Measurements from ENCODE around the gene C5orf58.

Gene C5orf58

GRCh38 chr5:170280011-170280493 is 47.3 kb downstream of the C5orf58 start:
- no peak overlapping the region for H3K4me3 Mint-ChIP-seq
- peaks cover 40% of the 10 kb centered on the region for H3K27me3 Mint-ChIP-seq (ENCODE audit: low read depth, poor library complexity)
- DNase-seq, result peak; percentile 25
- H3K4me1 Mint-ChIP-seq, result peaks cover 29% of the 10 kb centered on the region
- peaks cover 21% of the 10 kb centered on the region for H3K9me3 Mint-ChIP-seq
- no peak for TF ChIP-seq CTCF (IDR thresholded peaks at IDR 0.05)
- no peak overlapping the region for H3K27ac Mint-ChIP-seq
- no peaks in the 10 kb centered on the region for H3K36me3 Mint-ChIP-seq (ENCODE audit: low read depth)

- Mint-ChIP-seq H3K4me3 (no peak overlapping the region), H3K4me1 (peaks cover 21% of the 10 kb centered on the region), H3K9me3 (peaks cover 32% of the 10 kb centered on the region), H3K27me3 (ENCODE audit: low read depth, poor library complexity) (peaks cover 23% of the 10 kb centered on the region), H3K36me3 (ENCODE audit: low read depth) (no peaks in the 10 kb centered on the region), H3K27ac (no peak overlapping the region)
- DNase-seq, result no peak
- TF ChIP-seq CTCF (IDR thresholded peaks at IDR 0.05), result no peak
These were observed 50.5 kb downstream of the C5orf58 start for GRCh38 chr5:170283296-170283695.

- DNase-seq, result no peak
- Mint-ChIP-seq H3K27ac (no peak overlapping the region), H3K9me3 (peaks cover 39% of the 10 kb centered on the region), H3K27me3 (ENCODE audit: low read depth, poor library complexity) (peaks cover 26% of the 10 kb centered on the region), H3K4me3 (no peak overlapping the region), H3K36me3 (ENCODE audit: low read depth) (no peaks in the 10 kb centered on the region), H3K4me1 (peaks cover 18% of the 10 kb centered on the region)
- no peak for TF ChIP-seq CTCF (IDR thresholded peaks at IDR 0.05)
These were observed 51.4 kb downstream of the C5orf58 start for GRCh38 chr5:170284231-170284630.

GRCh38 chr5:170285181-170285580 is 52.4 kb downstream of the C5orf58 start:
- Mint-ChIP-seq H3K36me3 (ENCODE audit: low read depth) (no peaks in the 10 kb centered on the region), H3K4me3 (no peak overlapping the region)

GRCh38 chr5:170286386-170286925 is 53.7 kb downstream of the C5orf58 start:
- Mint-ChIP-seq H3K27ac (no peak overlapping the region), H3K27me3 (ENCODE audit: low read depth, poor library complexity) (peaks cover 30% of the 10 kb centered on the region), H3K4me1 (peaks cover 4% of the 10 kb centered on the region), H3K9me3 (peaks cover 61% of the 10 kb centered on the region), H3K4me3 (no peak overlapping the region), H3K36me3 (ENCODE audit: low read depth) (no peaks in the 10 kb centered on the region)
- TF ChIP-seq CTCF (IDR thresholded peaks at IDR 0.05), result no peak
- DNase-seq, result no peak

More at GRCh38 chr5:170285181-170285580, 52.4 kb downstream of the C5orf58 start:
- H3K4me1 Mint-ChIP-seq, result peaks cover 8% of the 10 kb centered on the region
- no peak for DNase-seq
- no peak overlapping the region for H3K27ac Mint-ChIP-seq
- no peak for TF ChIP-seq CTCF (IDR thresholded peaks at IDR 0.05)
- H3K9me3 Mint-ChIP-seq, result peaks cover 49% of the 10 kb centered on the region
- peaks cover 26% of the 10 kb centered on the region for H3K27me3 Mint-ChIP-seq (ENCODE audit: low read depth, poor library complexity)

- H3K36me3 Mint-ChIP-seq (ENCODE audit: low read depth), result no peaks in the 10 kb centered on the region
- H3K4me3 Mint-ChIP-seq, result no peak overlapping the region
- no peak for TF ChIP-seq CTCF (IDR thresholded peaks at IDR 0.05)
- no peak for DNase-seq
- no peak overlapping the region for H3K27ac Mint-ChIP-seq
- H3K4me1 Mint-ChIP-seq, result no peaks in the 10 kb centered on the region
- H3K27me3 Mint-ChIP-seq (ENCODE audit: low read depth, poor library complexity), result peaks cover 27% of the 10 kb centered on the region
- peaks cover 62% of the 10 kb centered on the region for H3K9me3 Mint-ChIP-seq
These were observed 54.7 kb downstream of the C5orf58 start for GRCh38 chr5:170287532-170287931.
